Measurements from ENCODE around the gene CHEK1. TPM values are rescaled to one million over a fixed set of nuclear protein-coding genes. Genes with fewer than 3 reads are reported as not detected.

Gene CHEK1
- total and polyA plus RNA-seq, 2 of the 8 experiments (the other 6 are each of a cell fraction or from before 2014, with no cell fraction given), result 37.7 to 133 TPM

DNA sequence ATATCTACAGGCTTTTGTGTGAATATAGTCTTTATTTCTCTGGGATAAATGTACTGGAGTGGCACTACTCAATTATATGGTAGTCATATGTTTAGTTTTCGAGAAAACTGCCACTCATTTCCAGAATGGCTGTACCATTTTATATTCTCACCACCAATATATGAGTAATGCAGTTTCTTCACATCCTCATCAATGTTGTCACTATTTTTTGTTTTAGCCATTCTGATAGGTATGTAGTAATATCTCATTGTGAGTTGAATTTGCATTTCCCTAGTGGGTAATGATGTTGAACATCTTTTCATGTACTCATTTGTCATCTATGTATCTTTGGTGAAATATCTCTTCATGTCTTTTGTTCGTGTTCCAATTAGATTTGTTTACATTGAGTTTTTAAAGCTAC lies 37.7 kb downstream of the CHEK1 start:
- Histone ChIP-seq H3K27me3 (replicated peaks in 1 of 4; ENCODE audit: control insufficient read depth in 3 of 4, extremely low read depth in 1 of 4, insufficient read depth in 3 of 4, low read length in 3 of 4) (no peaks in the 10 kb centered on the region), H3K27ac (ENCODE audit: low read depth, low read length) (no peak overlapping the region), H3K23me2 (ENCODE audit: low read depth, low read length) (no peaks in the 10 kb centered on the region), H3K79me1 (ENCODE audit: low read depth, low read length) (no peaks in the 10 kb centered on the region), H3K18ac (ENCODE audit: extremely low read depth, low read length) (no peak overlapping the region), H3K4me2 (ENCODE audit: insufficient read depth in 1 of 2, low read depth in 2 of 2, low read length in 2 of 2) (no peak overlapping the region), H3K56ac (replicated peaks; ENCODE audit: insufficient read length, low read depth, low read length) (no peak overlapping the region), H4K20me1 (replicated peaks in 1 of 2; ENCODE audit: control insufficient read depth in 1 of 2, insufficient read depth in 2 of 2, low read length in 2 of 2) (no peaks in the 10 kb centered on the region), H2AK5ac (ENCODE audit: low read depth, low read length) (no peak overlapping the region), H3K4ac (replicated peaks; ENCODE audit: insufficient read length, low read depth, low read length) (no peak overlapping the region), H3K36me3 (ENCODE audit: control insufficient read depth in 2 of 4, insufficient read depth in 4 of 4, low read length in 3 of 4) (peaks cover 2 to 54% (median 13%) of the 10 kb centered on the region in 4 experiments; a peak in 6 of 8 replicates), H3K79me2 (ENCODE audit: control insufficient read depth in 1 of 2, insufficient read depth in 2 of 2, low read length in 2 of 2) (peaks cover 0 to 35% of the 10 kb centered on the region in 2 experiments; a peak in 2 of 4 replicates), H3K23ac (ENCODE audit: insufficient read length) (no peak overlapping the region), H2AFZ (ENCODE audit: low read length) (no peak overlapping the region), H2BK12ac (ENCODE audit: low read depth, low read length) (no peak overlapping the region), H2BK15ac (ENCODE audit: low read length) (no peak overlapping the region), H3K4me1 (replicated peaks in 1 of 4; ENCODE audit: control insufficient read depth in 3 of 4, insufficient read depth in 4 of 4, low read length in 3 of 4) (no peaks in the 10 kb centered on the region), H2BK120ac (replicated peaks; ENCODE audit: low read depth, low read length) (no peak overlapping the region), H3K9me3 (ENCODE audit: insufficient read depth in 2 of 2, low read depth in 1 of 2, low read length in 1 of 2) (no peaks in the 10 kb centered on the region), H4K5ac (ENCODE audit: insufficient read length, low read depth, low read length) (no peak overlapping the region), H4K91ac (replicated peaks; ENCODE audit: insufficient read length, low read length) (no peak overlapping the region), H4K8ac (ENCODE audit: extremely low read depth, insufficient read depth, low read length) (no peak overlapping the region), H2BK20ac (ENCODE audit: low read length) (no peak overlapping the region), H3K9ac (replicated peaks in 1 of 4; ENCODE audit: extremely low read depth in 1 of 4, low read depth in 3 of 4, low read length in 3 of 4) (no peak overlapping the region), H3K4me3 (ENCODE audit: extremely low read depth in 1 of 4, insufficient read depth in 2 of 4, low read depth in 3 of 4, low read length in 4 of 4) (no peak overlapping the region), H2BK5ac (ENCODE audit: low read depth, low read length) (no peak overlapping the region), H3K14ac (ENCODE audit: insufficient read length) (no peak overlapping the region)
- no peak for FAIRE-seq
- TF ChIP-seq MAFK (IDR thresholded peaks at IDR 0.05; ENCODE audit: low read depth, low read length) (no peak), PHF8 (conservative IDR thresholded peaks at IDR 0.05; ENCODE audit: low read depth, low read length) (no peak), SRF (IDR thresholded peaks at IDR 0.05; ENCODE audit: low read depth, low read length) (no peak), GABPA (IDR thresholded peaks at IDR 0.05; ENCODE audit: borderline replicate concordance, insufficient read depth, low read length) (no peak)
- TF ChIP-seq, protein P1, sequence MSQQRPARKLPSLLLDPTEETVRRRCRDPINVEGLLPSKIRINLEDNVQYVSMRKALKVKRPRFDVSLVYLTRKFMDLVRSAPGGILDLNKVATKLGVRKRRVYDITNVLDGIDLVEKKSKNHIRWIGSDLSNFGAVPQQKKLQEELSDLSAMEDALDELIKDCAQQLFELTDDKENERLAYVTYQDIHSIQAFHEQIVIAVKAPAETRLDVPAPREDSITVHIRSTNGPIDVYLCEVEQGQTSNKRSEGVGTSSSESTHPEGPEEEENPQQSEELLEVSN (IDR thresholded peaks at IDR 0.05), result no peak
- TF ChIP-seq, protein P2, sequence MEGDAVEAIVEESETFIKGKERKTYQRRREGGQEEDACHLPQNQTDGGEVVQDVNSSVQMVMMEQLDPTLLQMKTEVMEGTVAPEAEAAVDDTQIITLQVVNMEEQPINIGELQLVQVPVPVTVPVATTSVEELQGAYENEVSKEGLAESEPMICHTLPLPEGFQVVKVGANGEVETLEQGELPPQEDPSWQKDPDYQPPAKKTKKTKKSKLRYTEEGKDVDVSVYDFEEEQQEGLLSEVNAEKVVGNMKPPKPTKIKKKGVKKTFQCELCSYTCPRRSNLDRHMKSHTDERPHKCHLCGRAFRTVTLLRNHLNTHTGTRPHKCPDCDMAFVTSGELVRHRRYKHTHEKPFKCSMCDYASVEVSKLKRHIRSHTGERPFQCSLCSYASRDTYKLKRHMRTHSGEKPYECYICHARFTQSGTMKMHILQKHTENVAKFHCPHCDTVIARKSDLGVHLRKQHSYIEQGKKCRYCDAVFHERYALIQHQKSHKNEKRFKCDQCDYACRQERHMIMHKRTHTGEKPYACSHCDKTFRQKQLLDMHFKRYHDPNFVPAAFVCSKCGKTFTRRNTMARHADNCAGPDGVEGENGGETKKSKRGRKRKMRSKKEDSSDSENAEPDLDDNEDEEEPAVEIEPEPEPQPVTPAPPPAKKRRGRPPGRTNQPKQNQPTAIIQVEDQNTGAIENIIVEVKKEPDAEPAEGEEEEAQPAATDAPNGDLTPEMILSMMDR (IDR thresholded peaks at IDR 0.05; ENCODE audit: control extremely low read depth in 1 of 3, insufficient read depth in 1 of 3, low read depth in 1 of 3, low read length in 3 of 3), result no peak
- CTCF ChIA-PET (ENCODE audit: partially characterized antibody), result interaction anchor here (1.1 kb wide), 1 partner anchor 40 kb away, joined by 3 read pairs; no protein-coding TSS in a partner anchor
- no peak for DNase-seq (ENCODE audit: low read depth in 1 of 2, low spot score in 2 of 2)
- WGBS, 2 experiments (ENCODE audit: extremely low coverage in 1 of 2, insufficient coverage in 1 of 2, insufficient read length in 1 of 2, insufficient replicate concordance in 2 of 2, low coverage in 1 of 2, low lambda C conversion rate in 2 of 2, missing lambda C conversion rate in 1 of 2), result 85% methylated on average over 2 of the region's 2 CpGs; no CpG with 5 or more reads in 1 of the 2 experiments
- POLR2A ChIA-PET (ENCODE audit: partially characterized antibody), result no interaction called here
